Measurements from ENCODE around the gene LPO.

The LPO gene

GRCh38 chr17:58315281-58315711 lies 76.9 kb downstream of the LPO start:
- Histone ChIP-seq H3K4me3 (ENCODE audit: low read length) (no peak overlapping the region), H3K4me2 (ENCODE audit: low read length) (no peak overlapping the region), H3K9me3 (ENCODE audit: control insufficient read depth, insufficient read depth, low read length) (no peaks in the 10 kb centered on the region), H3K4me1 (ENCODE audit: control insufficient read depth, low read length) (peaks cover 11% of the 10 kb centered on the region), H3K36me3 (ENCODE audit: control insufficient read depth, low read length) (no peaks in the 10 kb centered on the region), H3F3A (ENCODE audit: control insufficient read depth, insufficient read depth) (no peaks in the 10 kb centered on the region; the same call in 1 of the 2 replicates), H3K27me3 (ENCODE audit: control insufficient read depth, low read length) (no peaks in the 10 kb centered on the region), H3K79me2 (ENCODE audit: control insufficient read depth, low read length) (no peaks in the 10 kb centered on the region), H3K9me2 (replicated peaks; ENCODE audit: control insufficient read depth, low read length) (no peaks in the 10 kb centered on the region), H3K27ac (ENCODE audit: low read depth, low read length) (no peak overlapping the region), H4K20me1 (ENCODE audit: control insufficient read depth, insufficient read depth, low read depth, low read length) (no peaks in the 10 kb centered on the region)
- TF ChIP-seq CTCF (IDR thresholded peaks at IDR 0.05; ENCODE audit: low read depth, low read length, poor library complexity, severe bottlenecking): no peak
- no peak for TF ChIP-seq EZH2phosphoT487 (IDR thresholded peaks at IDR 0.05; ENCODE audit: borderline replicate concordance, low read length)

GRCh38 chr17:58315750-58316149 lies 77.4 kb downstream of the LPO start:
- H3K79me2 ChIP-seq (ENCODE audit: control insufficient read depth, low read length): no peaks in the 10 kb centered on the region
- H3K4me1 ChIP-seq (ENCODE audit: control insufficient read depth, low read length): peaks cover 11% of the 10 kb centered on the region
- no peaks in the 10 kb centered on the region for H4K20me1 ChIP-seq (ENCODE audit: control insufficient read depth, insufficient read depth, low read depth, low read length)
- H3F3A ChIP-seq (ENCODE audit: control insufficient read depth, insufficient read depth): no peaks in the 10 kb centered on the region; the same call in 1 of the 2 replicates
- H3K9me2 ChIP-seq (replicated peaks; ENCODE audit: control insufficient read depth, low read length): no peaks in the 10 kb centered on the region
- H3K4me3 ChIP-seq (ENCODE audit: low read length): no peak overlapping the region
- H3K36me3 ChIP-seq (ENCODE audit: control insufficient read depth, low read length): no peaks in the 10 kb centered on the region
- TF ChIP-seq CTCF (IDR thresholded peaks at IDR 0.05; ENCODE audit: low read depth, low read length, poor library complexity, severe bottlenecking) (no peak), EZH2phosphoT487 (IDR thresholded peaks at IDR 0.05; ENCODE audit: borderline replicate concordance, low read length) (no peak)
- H3K27me3 ChIP-seq (ENCODE audit: control insufficient read depth, low read length): no peaks in the 10 kb centered on the region
- no peaks in the 10 kb centered on the region for H3K9me3 ChIP-seq (ENCODE audit: control insufficient read depth, insufficient read depth, low read length)
- no peak overlapping the region for H3K4me2 ChIP-seq (ENCODE audit: low read length)
- H3K27ac ChIP-seq (ENCODE audit: low read depth, low read length): no peak overlapping the region

- Histone ChIP-seq H3K9me2 (replicated peaks; ENCODE audit: control insufficient read depth, low read length) (no peaks in the 10 kb centered on the region), H4K20me1 (ENCODE audit: control insufficient read depth, insufficient read depth, low read depth, low read length) (no peaks in the 10 kb centered on the region), H3K4me3 (ENCODE audit: low read length) (no peak overlapping the region), H3K36me3 (ENCODE audit: control insufficient read depth, low read length) (no peaks in the 10 kb centered on the region), H3K4me1 (ENCODE audit: control insufficient read depth, low read length) (peaks cover 11% of the 10 kb centered on the region), H3F3A (ENCODE audit: control insufficient read depth, insufficient read depth) (no peaks in the 10 kb centered on the region; the same call in 1 of the 2 replicates), H3K79me2 (ENCODE audit: control insufficient read depth, low read length) (no peaks in the 10 kb centered on the region), H3K27ac (ENCODE audit: low read depth, low read length) (no peak overlapping the region), H3K27me3 (ENCODE audit: control insufficient read depth, low read length) (no peaks in the 10 kb centered on the region), H3K4me2 (ENCODE audit: low read length) (no peak overlapping the region), H3K9me3 (ENCODE audit: control insufficient read depth, insufficient read depth, low read length) (no peaks in the 10 kb centered on the region)
- TF ChIP-seq CTCF (IDR thresholded peaks at IDR 0.05; ENCODE audit: low read depth, low read length, poor library complexity, severe bottlenecking) (no peak), EZH2phosphoT487 (IDR thresholded peaks at IDR 0.05; ENCODE audit: borderline replicate concordance, low read length) (no peak)
Observed at GRCh38 chr17:58316260-58316960, 78.0 kb downstream of the LPO start.
